ENCODE measurements around the gene PPP2CA.
"Not testable (repeated sequence)": the region's sequence is repeated elsewhere in the genome, so short reads cannot be mapped to it uniquely, and the experiment has no call there.

The PPP2CA gene

DNA sequence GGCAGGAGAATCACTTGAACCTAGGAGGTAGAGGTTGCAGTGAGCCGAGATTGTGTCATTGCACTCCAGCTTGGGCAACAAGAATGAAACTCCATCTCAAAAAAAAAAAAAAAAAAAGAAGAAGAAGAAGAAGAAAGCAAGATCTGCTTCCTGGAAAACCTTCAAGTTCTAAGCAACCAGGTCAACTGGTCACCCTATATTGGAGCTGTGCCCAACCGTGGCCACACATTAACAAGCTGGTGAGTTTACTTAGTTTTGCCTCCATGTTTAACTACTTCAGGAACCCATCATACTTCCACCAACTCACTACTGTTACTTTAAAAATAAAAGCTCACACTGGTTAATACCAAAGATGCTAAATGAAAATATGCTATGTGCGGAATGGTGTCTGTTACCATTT is 36.8 kb downstream of the PPP2CA start:
- no peak for DNase-seq (ENCODE audit: low spot score)

DNA sequence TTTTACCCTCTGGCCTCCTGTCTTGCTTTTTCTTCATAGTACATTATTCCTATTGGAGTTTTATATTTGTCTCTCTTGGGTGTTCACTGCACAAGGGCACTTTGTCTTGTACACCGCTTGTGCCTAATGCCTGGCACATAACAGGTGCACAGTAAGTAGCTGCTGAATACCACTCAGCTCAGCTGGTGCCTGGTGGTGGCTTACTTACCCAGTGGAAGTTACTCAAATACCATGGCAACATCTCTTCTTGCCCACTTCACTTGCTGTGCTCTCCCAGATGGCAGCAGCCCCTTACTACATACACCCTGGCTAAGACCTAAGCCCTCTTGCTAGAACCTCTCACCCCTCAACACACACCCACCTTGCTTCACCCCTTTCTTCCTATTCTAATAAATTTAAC is 37.8 kb downstream of the PPP2CA start:
- DNase-seq (ENCODE audit: low spot score) = no peak

GRCh38 chr5:134184155-134185135 is 41.4 kb downstream of the PPP2CA start:
- DNase-seq (ENCODE audit: low spot score) = peak; percentile 82

DNA sequence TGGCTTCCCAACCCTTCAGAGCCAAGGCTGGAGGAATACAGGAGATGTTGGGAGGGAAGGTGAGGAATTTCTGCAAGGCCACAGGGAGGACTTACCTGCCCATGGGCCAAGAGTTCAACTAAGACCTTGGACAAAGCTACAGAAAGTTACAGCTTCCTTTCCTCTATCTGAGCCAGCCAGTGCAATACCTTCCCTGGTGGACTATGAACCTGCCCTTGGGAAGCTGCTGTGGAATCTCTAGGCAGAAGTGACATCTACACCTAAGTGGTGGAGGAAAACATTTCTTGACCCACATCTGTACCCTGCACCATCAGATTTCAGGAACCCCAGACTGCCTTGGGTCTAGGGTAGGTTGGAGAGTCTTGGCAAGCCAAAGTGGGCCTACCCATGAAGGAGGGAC is 42.4 kb downstream of the PPP2CA start:
- no peak for DNase-seq (ENCODE audit: low spot score)

DNA sequence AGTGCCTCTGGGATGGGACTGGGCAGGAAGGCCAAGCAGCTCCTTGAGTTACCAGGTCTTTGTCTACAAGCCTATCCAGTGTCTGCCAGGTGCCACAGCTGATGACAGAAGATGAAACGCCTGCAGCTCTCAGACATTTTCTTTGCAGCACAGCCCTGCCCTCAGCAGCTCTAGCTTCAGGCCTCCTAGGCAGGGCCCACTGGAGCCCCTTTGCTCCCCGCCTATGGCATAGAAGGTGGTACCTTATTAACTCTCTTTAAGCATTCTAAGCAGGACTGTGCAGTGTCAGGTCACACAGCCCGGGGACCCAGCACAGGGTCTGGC is 47.8 kb downstream of the PPP2CA start:
- no peak for DNase-seq (ENCODE audit: low spot score)

- no peak for DNase-seq (ENCODE audit: low spot score)
Measured at GRCh38 chr5:134177369-134178095, 48.3 kb downstream of the PPP2CA start.

DNA sequence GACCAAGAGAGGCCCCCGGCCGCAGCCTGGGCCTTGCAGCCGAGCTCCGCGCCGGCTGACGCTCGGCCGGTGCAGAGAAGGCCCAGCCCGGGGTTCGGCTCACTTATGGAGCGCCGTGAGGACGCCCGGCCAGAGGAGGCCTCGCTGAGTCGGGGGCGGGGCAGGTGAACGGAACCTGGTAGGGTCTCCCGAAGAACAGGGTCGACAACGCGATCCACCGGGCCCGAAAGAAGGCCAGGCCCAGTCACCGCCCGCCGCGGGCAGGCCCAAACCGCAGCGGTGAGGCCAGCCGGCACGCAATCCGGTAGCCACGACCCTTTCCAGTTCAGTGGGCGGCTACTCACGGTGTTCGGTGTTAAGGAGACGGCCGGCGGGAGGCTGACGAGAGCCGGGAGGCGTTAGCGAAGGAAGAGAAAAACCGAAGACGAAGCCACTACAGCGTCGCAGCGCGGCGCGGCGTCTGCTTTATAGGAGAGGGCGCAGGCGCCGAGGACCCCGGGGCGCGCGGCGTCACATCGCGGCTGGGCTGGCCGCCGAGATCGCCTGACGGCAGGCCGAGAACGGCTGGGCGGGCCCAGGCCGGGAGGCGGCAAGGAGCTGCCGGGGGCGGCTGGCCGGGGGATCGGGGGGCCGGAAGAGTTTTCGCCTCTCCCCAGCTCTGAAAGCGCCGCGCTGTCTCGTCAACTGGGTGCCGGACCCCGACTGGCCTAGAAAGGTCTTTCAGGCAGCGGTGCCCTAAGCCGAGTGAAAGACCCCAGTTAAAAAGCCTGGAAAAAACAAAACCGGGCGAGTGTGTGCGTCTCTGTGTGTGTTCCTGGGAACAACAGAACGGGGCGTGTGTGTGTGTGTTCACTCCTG is 49.1 kb downstream of the PPP2CA start, which contains the start of gene SKP1:
TSS of gene SKP1 (minus strand) at position 440 of the 858 bp plus-strand sequence. CDS start 2,928 bp downstream, outside the sequence.
- DNase-seq (ENCODE audit: low spot score) = peak; percentile 86

GRCh38 chr5:134175921-134176510 is 49.9 kb downstream of the PPP2CA start:
- peak; percentile 36 for DNase-seq (ENCODE audit: low spot score)

DNA sequence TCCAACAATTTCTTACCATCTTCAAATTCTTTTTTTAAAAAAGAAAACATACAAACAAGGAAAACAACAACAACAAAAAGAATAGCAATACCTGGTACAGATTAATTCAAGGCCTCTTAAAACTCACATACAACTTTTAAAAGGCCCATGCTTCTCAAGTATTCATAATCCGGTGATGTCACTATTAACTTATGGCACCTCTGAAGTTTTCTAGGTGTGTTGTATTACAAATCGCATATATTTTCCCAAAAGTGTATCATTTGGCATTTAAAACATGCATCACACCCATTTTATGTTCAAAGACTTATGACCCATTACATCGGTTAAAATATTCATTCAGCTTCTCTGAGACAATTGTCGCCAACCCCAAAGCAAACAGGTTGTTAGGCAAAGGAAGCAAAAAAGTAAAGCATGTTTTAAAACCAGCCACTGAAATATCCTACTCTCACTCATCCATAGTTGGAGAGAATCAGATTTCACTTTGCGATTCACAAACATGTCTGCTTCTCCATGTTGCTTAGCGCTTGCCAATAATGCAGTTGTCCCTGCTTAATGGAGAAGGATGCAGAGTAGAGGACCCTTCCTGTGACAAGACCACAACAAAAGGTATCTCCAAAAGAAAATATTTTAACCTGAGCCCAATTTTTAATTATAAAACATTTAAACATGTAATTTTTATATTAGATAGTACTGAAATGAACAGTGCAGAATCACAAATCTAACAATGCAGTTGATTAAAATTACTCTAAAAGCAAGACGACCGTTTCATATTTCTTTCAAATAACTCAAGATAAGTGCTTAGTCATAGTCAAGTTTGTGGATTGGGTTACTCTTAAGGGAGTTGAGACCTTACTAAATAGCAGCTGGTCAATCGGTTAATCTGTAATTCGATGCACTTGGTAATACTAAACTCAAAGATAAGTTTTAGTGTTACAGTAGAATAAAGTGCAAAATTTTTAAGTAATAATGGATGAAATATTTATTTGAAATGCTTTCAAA is 50.7 kb downstream of the PPP2CA start:
- peak; percentile 19 for DNase-seq (ENCODE audit: low spot score)

DNA sequence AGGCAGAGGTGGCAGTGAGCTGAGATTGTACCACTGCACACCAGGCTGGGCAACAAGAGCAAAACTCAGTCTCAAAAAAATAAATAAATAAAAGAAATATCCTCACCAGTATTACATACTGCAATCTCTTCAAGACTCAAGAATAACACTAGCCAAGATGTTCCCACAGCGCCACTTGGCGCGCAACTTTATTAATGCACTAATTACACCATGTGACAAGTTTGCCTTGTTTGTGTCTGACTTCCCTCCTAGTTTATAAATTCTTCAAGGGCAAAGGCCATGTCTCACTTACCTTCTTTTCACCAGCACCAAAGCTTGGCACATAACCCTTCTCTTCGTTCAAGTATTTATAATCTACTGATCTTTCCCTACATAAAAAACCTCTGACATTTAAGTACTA is 53.9 kb downstream of the PPP2CA start:
- DNase-seq (ENCODE audit: low spot score) = no peak

- no peak for DNase-seq (ENCODE audit: low spot score)
Measured at GRCh38 chr5:134162592-134162991, 63.3 kb downstream of the PPP2CA start.

DNA sequence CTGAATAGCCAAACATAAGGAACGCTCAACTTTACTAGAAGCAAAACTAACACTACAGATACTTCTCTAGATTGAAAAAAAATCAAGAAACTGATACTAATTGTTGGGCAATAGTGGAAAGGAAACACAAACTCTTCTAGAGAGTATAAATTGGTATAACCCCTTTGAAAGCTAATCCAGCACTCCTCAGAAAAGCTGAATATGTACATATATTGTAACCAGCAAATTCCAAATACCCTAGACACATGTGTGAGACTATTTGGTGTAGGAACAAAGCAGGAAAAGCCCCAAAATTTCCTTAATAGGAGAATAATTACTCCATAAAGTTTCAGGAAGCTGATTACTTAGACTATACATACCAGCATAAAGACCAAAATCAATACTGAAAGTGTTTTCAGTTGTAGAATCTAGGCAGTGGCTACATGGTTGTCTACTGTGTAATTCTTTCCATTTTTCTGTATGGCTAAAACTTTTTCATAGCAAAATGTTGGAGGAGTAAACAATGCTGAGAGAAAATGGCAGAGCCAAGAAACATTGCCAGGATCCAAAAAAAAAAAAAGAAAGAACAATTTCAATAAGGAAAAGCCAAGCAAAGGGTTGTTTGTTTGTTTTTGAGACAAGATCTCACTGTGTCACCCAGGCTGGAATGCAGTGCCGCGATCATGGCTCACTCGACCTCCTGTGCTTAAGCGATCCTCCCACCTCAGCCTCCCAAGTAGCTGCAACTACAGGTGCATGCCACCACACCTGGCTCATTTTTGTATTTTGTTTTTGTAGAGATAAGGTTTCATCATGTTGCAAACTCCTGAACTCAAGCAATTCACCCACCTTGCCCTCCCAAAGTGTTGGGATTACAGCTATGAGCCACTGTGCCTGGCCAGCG is 64.1 kb downstream of the PPP2CA start:
- no peak for DNase-seq (ENCODE audit: low spot score)

GRCh38 chr5:134153657-134154056 is 72.2 kb downstream of the PPP2CA start:
- DNase-seq (ENCODE audit: low spot score) = no peak

DNA sequence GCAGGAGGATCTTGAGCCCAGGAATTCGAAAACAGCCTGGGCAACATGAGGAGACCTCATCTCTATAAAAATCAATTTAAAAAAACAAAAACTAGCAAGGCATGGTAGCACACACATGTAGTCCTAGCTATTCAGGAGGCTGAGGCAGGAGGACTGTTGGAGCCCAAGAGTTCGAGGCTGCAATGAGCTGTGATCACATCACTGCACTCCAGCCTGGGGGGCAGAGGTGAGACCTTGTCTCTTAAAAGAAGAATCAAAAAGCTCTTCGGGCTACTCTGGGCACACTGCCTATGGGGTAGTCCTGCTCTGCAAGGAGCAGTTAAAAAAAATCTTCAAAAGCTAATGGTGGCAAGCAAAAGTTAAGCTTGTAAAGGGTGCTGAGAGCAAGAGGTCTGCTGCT is 72.6 kb downstream of the PPP2CA start:
- no peak for DNase-seq (ENCODE audit: low spot score)

GRCh38 chr5:134152173-134152832 is 73.6 kb downstream of the PPP2CA start:
- DNase-seq (ENCODE audit: low spot score) = not testable (repeated sequence)

DNA sequence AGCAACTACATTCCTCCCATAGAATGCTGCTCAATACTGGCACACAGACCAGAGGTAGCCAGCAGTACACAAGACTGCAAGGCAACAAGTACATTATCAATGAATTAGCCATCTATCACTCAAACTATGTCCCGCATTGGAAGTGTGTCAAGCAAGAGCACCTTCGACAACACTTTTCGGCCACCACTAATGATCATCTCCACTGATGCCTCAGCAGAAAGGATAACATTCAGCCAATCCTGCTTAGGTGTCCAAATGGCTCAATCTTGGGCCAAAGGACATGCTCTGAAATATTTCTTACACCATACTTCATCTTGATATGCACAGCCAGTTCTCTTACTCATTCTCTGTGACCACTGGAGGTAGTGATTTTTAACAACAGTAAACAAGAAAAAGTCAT is 74.2 kb downstream of the PPP2CA start:
- no peak for DNase-seq (ENCODE audit: low spot score)

GRCh38 chr5:134149571-134150303 is 76.1 kb downstream of the PPP2CA start:
- DNase-seq (ENCODE audit: low spot score) = no peak

DNA sequence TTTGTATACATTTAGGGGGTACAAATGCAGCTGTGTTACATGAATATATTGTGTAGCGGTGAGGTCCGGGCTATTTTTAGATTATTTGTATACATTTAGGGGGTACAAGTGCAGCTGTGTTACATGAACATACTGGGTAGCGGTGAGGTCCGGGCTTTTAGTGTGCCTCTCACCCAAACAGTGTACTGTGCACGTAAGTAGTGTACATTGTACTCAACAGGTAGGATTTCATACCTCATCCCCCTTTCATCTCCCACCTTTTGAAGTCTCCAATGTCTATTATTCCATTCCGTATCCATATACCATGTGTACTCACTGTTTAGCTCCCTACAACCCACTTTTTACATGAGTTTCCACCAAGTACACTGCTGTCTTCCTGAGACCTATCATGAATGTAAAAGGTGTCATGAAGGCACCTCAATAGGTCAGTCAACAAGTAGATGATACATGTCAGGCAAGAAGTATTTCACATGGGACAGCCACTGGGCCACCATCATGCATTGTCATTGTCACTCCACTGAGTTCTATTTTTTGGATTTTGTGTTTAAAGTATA is 76.8 kb downstream of the PPP2CA start:
- DNase-seq (ENCODE audit: low spot score) = no peak

Measured in activated CD4-positive, alpha-beta T cell treated with anti-CD3 and anti-CD28 coated beads, Interleukin-2, Interleukin-4, amounts not matched to agents 100 ng/mL and 50 ng/mL, durations not matched to agents 16 hours and 8 hours (primary cell).